ENCODE data around the gene EVL.

The EVL gene

DNA sequence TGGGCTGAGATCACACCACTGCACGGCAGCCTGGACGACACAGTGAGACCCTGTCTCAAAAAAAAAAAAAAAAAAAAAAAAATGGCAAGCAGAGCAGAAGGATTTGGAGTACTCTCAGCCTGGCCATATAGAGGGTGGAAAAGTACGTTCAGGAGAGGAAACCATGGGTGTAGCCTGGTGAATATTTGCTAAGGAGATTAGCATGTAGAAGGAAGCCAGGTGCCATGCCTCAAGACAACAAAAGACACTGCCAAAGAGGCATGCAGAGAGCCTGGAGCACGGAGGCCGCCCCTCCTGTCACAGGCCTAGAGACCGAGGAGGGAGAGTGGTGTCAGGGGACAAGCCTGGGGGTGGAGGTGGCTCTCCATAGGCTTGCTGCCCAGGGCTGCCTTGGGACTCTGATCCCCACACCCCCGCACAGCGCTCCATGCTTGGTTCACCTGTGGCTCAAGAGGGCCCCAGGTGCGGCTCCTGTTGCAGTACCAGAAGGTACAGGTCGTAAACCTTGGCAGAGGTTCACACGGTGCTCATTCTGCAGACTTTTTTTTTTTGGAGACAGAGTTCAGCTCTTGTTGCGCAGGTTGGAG, 122.1 kb downstream of the EVL start:
- no peak overlapping the region for H2AFZ ChIP-seq (ENCODE audit: low read length)
- H3K4me1 ChIP-seq (ENCODE audit: insufficient read depth, low read length, poor library complexity, severe bottlenecking), result peaks cover 11% of the 10 kb centered on the region
- H3F3A ChIP-seq (ENCODE audit: low read depth), result no peaks in the 10 kb centered on the region
- H3K4me2 ChIP-seq (ENCODE audit: low read depth, low read length, poor library complexity, severe bottlenecking), result no peak overlapping the region
- TF ChIP-seq CTCF (conservative IDR thresholded peaks at IDR 0.05; ENCODE audit: low read length) (no peak), EZH2phosphoT487 (IDR thresholded peaks at IDR 0.05; ENCODE audit: borderline replicate concordance) (no peak)
- no peaks in the 10 kb centered on the region for H3K27me3 ChIP-seq (ENCODE audit: insufficient read depth, low read length, poor library complexity, severe bottlenecking)
- H3K9ac ChIP-seq (ENCODE audit: low read depth, low read length, poor library complexity, severe bottlenecking), result no peak overlapping the region
- H3K9me2 ChIP-seq (replicated peaks; ENCODE audit: low read depth, low read length), result no peaks in the 10 kb centered on the region
- no peaks in the 10 kb centered on the region for H4K20me1 ChIP-seq (ENCODE audit: insufficient read depth, low read length, poor library complexity, severe bottlenecking)
- no peaks in the 10 kb centered on the region for H3K9me3 ChIP-seq (ENCODE audit: insufficient read depth, low read depth, low read length)
- H3K79me2 ChIP-seq (ENCODE audit: insufficient read depth, low read length), result peaks cover 23% of the 10 kb centered on the region
- H3K36me3 ChIP-seq (ENCODE audit: insufficient read depth, low read length), result no peaks in the 10 kb centered on the region
- no peak overlapping the region for H3K4me3 ChIP-seq (ENCODE audit: low read length, poor library complexity, severe bottlenecking)

DNA sequence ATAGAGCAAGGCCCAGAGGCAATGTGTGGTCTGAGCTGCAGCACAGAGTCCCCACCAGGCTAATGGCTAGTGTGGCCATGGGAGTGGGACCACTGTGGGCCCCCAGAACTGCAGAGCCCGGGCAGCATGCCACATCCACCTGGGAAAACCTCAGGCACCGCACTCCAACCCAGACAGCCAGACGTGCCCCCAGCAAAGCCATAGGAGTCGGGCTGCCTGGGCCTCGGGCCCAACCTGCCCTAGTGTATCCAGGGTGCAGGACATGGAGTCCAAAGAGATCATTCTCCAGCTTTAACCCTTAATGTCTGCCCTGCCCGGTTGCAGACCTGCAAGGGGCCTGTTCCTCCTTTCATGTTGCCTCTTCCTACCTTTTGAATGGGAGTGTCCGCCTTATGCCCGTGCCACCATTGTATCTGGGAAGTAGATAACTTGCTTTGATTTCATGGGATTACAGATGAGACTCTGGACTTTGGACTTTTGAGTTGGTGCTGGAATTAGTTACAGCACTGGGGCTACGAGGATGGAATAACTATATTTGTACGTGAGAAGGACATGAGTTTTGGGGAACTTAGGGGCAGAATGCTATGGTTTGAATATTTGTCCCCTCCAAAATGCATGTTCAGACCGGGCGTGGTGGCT, 123.3 kb downstream of the EVL start:
- Histone ChIP-seq H3F3A (ENCODE audit: low read depth) (no peaks in the 10 kb centered on the region), H3K4me3 (ENCODE audit: low read length, poor library complexity, severe bottlenecking) (no peak overlapping the region), H3K79me2 (ENCODE audit: insufficient read depth, low read length) (peaks cover 26% of the 10 kb centered on the region), H3K9me2 (replicated peaks; ENCODE audit: low read depth, low read length) (no peaks in the 10 kb centered on the region), H3K36me3 (ENCODE audit: insufficient read depth, low read length) (no peaks in the 10 kb centered on the region), H3K27me3 (ENCODE audit: insufficient read depth, low read length, poor library complexity, severe bottlenecking) (no peaks in the 10 kb centered on the region), H3K9me3 (ENCODE audit: insufficient read depth, low read depth, low read length) (no peaks in the 10 kb centered on the region), H4K20me1 (ENCODE audit: insufficient read depth, low read length, poor library complexity, severe bottlenecking) (no peaks in the 10 kb centered on the region), H3K4me1 (ENCODE audit: insufficient read depth, low read length, poor library complexity, severe bottlenecking) (peaks cover 15% of the 10 kb centered on the region), H3K4me2 (ENCODE audit: low read depth, low read length, poor library complexity, severe bottlenecking) (no peak overlapping the region), H3K9ac (ENCODE audit: low read depth, low read length, poor library complexity, severe bottlenecking) (no peak overlapping the region), H2AFZ (ENCODE audit: low read length) (no peak overlapping the region)
- TF ChIP-seq EZH2phosphoT487 (IDR thresholded peaks at IDR 0.05; ENCODE audit: borderline replicate concordance) (no peak), CTCF (conservative IDR thresholded peaks at IDR 0.05; ENCODE audit: low read length) (no peak)

DNA sequence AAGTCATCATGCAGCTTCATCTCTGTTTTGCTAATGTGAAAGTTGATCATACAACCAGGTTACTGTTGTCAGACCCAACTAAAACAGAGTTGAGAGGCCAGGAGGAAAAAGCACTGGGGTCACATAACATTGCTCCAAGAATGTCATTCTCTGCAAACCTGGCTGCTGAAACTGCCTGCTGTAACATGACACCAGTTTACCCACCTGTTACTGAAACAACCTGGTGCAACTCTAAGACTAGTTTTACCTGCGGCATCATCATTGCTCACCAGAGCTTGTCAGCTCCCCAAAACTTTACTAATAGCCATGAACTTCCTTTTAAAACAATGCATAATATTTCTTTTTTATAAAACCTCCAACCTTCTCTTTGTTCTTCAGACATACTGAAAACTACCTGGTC, 124.9 kb downstream of the EVL start:
- TF ChIP-seq CTCF (conservative IDR thresholded peaks at IDR 0.05; ENCODE audit: low read length), result no peak
- TF ChIP-seq EZH2phosphoT487 (IDR thresholded peaks at IDR 0.05; ENCODE audit: borderline replicate concordance), result no peak
- Histone ChIP-seq H3K9me3 (ENCODE audit: insufficient read depth, low read depth, low read length) (no peaks in the 10 kb centered on the region), H3K4me3 (ENCODE audit: low read length, poor library complexity, severe bottlenecking) (peak overlapping the region; percentile 26), H4K20me1 (ENCODE audit: insufficient read depth, low read length, poor library complexity, severe bottlenecking) (no peaks in the 10 kb centered on the region), H3K4me1 (ENCODE audit: insufficient read depth, low read length, poor library complexity, severe bottlenecking) (peaks cover 17% of the 10 kb centered on the region), H2AFZ (ENCODE audit: low read length) (no peak overlapping the region), H3K27me3 (ENCODE audit: insufficient read depth, low read length, poor library complexity, severe bottlenecking) (no peaks in the 10 kb centered on the region), H3K9ac (ENCODE audit: low read depth, low read length, poor library complexity, severe bottlenecking) (no peak overlapping the region), H3K79me2 (ENCODE audit: insufficient read depth, low read length) (peaks cover 26% of the 10 kb centered on the region), H3F3A (ENCODE audit: low read depth) (no peaks in the 10 kb centered on the region), H3K4me2 (ENCODE audit: low read depth, low read length, poor library complexity, severe bottlenecking) (peak overlapping the region; percentile 89), H3K9me2 (replicated peaks; ENCODE audit: low read depth, low read length) (no peaks in the 10 kb centered on the region), H3K36me3 (ENCODE audit: insufficient read depth, low read length) (no peaks in the 10 kb centered on the region)

All from Loucy (cell line).